Head of caudate nucleus (tissue), 42 donors: ENCODE data around the gene MFF.
"Not testable (repeated sequence)": the region's sequence is repeated elsewhere in the genome, so short reads cannot be mapped to it uniquely, and the experiment has no call there.

ENCODE experiments used
- DNase-seq, 42 donors: peaks; one replicate each; pipeline versions ENCODE4 v3.0.0 to v3.0.0-alpha.2; 2020 to 2021; ENCODE audit warnings: mixed read lengths in 7 of 42
- intact Hi-C: fragments of 100-400 bp; cut with DNase I; formaldehyde crosslinking; loops from one replicate; pipeline ENCODE4 v1.15.0; 2022

The MFF gene

DNA sequence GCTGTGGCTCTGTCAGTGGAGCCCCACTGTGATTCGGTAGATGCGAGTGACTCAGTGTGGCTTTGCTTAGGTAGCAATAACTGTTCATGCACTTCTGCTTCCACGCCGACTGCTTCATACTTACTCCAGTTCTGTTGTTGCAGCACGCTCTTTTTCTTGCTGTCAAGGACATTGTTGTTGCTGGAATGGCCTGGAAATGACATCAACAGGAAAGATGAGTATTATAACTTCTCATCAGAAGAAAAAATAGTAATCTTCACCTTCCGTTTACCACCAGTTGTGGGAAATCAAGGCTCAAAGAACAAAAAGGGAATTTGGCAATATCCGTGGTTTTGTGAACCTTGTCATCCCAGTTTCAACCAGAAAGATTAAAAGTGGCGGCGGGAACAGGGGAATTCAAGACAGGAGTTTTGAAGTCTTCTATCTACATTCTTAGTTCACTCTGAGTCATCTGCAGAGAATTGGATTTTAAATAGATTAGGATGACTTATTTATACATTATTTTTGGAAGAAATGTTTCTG lies 45.8 kb downstream of the MFF start:
- intact Hi-C loops, result no loop called here

DNA sequence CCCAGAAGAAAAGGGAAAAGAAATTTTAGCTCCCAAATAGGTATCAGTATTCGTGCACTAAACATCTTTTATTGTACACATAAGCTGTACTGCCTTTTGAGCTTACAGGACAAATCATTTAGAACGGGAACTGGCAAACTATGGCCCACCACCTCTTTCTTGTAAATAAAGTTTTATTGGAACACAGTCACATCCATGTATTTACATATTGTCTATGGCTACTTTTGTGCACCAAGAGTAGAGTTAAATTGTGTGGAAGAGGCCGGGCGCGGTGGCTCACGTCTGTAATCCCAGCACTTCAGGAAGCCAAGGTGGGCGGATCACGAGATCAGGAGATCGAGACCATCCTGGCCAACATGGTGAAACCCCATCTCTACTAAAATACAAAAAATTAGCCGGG lies 48.3 kb downstream of the MFF start:
- intact Hi-C loops, result no loop called here
- DNase-seq, result peak in 1 of 42 donors; percentile 20

More for the DNA sequence above, 45.8 kb downstream of the MFF start:
- DNase-seq, result peak in 9 of 42 donors; percentile 23 to 65 (median 44)

DNA sequence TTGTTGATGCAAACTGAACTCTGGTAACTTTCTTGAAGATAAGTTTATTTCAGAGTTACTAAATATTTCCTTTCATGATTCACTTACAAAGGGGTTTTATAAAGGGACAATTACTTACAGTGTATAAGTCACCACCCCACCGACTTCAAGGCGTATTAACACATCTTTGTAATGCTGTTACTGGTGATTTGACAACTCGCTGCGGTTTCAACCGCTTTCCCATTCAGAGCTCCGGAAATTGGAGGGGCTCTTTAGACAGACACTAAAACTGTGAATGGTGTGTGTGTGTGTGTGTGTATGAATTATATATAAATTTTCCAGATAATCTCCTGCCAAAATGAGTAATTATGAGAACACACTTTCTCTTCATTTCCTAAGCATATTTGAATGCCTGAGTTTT lies 49.1 kb downstream of the MFF start:
- no peak for DNase-seq
- intact Hi-C loops, result no loop called here

DNA sequence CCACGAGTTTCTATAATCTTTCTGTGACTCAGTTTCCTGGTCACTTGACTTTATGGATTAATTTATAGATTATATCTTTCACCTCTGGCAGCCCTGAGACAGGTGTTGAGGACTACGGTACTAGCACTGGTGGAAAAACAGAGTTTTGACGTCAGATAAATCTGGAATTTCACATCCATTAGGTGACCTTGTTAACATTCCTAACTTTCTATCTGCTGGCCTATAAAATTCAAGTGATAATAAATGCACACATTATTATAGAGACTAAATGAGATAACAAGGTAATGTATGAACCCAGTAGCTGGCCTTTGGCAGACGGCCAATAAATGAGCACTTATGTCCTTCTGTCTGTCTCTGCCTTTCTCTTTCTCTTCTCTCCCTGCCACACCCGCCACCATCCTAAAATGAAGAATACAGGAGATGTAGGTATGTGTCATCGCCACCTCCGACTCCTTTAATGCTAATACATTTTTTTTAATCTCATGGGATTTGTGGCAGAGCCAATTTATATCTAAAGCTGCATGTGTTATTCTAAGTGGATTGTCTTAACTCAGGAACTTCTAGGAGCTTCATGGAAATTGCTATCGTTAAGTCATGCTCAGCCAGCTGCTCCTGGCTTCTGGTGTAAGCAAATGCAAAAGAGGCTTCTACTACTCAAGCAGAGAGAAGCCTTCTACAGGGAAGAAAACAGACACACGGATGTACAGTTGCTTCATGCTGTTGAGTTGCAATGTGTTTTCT lies 51.8 kb downstream of the MFF start:
- DNase-seq, result peak in 25 of 42 donors; percentile 18 to 86 (median 44)
- intact Hi-C loops, result no loop called here

DNA sequence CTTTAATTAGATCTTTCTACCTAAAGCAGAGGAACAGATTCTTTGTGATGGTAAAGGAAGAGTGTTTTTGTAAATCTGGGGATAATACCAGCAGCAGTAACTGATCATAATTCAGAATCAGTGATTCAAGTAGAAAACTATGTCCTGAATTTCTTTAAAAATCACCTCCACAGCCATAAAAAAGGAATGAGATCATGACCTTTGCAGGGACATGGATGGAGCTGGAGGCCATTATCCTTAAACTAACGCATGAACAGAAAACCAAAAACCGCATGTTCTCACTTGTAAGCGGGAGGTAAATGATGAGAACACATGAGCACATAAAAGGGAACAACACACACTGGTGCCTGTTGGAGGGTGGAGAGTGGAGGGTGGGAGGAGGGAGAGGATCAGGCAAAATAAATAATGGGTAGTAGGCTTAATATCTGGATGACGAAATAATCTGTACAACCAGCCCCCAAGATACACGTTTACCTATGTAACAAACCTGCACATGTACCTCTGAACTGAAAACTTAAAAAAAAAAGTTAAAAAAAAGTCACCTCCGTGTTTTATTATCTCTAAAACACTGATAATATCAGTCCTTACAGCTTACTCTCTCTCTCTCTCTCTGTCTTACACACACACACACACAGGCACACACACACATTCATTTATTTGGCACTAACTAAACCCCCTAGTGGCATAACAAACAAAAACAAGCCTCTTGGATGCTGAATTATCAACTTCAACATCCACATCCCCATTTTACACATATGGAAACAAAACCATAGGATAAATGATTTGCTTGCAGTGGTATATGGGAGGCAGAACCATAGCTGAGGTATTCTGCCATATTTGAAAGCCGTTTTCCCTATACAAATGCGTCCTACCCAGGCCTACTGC lies 52.7 kb downstream of the MFF start:
- peak in 1 of 42 donors; percentile 21 for DNase-seq

DNA sequence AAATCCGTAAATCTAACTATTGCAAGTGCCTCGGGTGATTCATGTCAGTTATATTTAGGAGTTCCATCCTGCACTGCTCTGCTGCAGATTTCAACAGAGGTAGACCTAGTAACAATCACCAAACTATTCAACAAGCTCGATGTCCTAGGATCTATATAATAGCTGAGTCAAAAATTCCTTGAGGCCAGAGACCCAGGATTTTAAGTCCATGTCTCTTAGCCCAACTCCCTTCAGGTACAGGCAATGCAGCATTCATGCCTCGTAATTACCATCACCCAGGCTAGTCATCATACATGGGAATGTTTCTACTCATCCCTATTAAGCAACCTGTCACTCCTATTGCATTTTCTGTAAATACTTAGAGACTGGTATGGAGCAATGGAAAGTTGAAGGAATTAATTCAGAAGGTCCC lies 53.3 kb downstream of the MFF start:
- DNase-seq, result peak in 5 of 42 donors; percentile 28 to 71 (median 39)
- intact Hi-C loops, result no loop called here

More for the DNA sequence above, 52.7 kb downstream of the MFF start:
- intact Hi-C loops, result no loop called here

DNA sequence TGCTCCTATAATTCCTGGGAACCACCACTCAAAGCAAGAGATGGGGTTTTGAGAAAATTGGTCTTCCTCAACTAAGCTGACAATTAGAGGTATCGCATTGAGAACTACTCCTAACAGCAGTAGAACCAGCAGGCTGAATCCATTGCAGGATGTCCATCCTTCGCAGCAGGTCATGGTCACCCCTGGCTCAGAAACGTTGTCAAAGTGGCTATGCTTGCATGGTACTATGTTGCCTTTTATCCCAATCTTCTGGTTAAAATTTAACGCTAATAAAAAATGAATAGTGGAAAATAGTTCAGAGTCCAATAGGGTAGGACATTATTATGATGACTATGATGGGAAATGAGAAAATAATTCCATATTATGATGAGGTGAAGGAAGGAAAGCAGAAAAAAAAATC lies 54.0 kb downstream of the MFF start, which contains the start of gene TM4SF20:
TSS of gene TM4SF20 (minus strand) at position 212 of the 400 bp plus-strand sequence. CDS start at position 174, 38 bp downstream.
- peak in 1 of 42 donors; percentile 9 for DNase-seq

DNA sequence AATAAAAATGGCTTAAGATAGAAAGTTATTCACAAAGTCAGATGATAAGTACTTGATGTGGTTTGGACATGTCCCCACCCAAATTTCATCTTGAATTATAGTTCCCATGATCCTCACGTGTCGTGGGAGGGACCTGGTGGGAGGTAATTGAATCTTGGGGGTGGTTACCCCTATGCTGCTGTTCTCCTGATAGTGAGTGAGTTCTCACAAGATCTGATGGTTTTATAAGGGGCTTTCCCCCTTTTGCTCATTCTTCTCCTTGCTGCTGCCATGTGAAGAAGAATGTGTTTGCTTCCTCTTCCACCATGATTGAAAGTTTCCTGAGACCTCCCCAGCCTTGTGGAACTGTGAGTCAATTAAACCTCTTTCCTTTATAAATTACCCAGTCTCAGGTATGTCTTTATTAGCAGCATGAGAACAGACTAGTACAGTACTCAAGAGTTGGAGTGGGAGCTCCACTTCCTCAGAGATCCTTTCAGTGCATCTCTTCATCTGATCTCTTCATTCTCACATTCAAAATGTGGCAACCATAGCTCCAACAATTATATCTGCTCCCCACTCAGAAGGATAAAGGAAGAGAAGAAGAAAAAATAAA lies 57.3 kb downstream of the MFF start:
- DNase-seq, intact Hi-C loops: not testable (repeated sequence)

More for the DNA sequence above, 54.0 kb downstream of the MFF start, which contains the start of gene TM4SF20:
- intact Hi-C loops, result no loop called here

DNA sequence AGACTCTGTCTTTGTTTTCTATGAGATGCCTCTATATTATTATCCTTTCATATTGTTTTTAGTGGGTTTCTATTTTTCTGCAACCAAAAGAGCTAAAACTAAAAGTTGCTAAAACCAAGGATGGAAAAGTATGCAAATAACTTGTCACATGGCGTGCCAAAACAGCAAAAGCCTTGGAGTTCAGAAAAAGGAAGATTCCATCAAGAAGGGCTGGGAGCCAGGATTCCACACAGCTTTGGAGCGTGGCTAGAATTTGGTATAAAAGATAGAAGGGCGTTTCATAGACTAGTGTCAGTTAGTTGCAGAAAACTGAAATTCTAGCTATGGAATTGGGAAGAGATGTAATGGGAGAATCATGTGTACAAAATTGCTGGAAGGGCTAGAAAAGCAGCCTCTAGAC lies 58.6 kb downstream of the MFF start:
- intact Hi-C loops, result no loop called here
- no peak for DNase-seq

DNA sequence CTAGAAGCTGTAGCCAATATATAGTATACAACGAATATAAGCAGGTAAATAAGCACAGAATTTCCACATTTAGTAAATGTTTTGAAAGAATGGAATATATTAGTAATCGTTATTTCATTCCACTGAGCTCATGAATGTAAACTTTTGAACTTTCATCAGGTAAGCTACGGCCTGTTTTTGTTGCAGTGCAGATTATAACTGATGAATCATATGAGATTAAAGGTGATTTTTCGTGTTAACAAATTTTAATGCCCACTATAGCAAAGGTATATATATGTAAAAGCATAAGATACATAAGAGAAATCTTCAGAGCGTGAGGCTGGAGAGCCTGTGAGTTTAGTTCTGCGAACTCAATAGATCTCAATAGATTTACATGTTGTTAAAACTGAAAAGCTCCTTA lies 61.6 kb downstream of the MFF start:
- intact Hi-C loops, result no loop called here
- no peak for DNase-seq

DNA sequence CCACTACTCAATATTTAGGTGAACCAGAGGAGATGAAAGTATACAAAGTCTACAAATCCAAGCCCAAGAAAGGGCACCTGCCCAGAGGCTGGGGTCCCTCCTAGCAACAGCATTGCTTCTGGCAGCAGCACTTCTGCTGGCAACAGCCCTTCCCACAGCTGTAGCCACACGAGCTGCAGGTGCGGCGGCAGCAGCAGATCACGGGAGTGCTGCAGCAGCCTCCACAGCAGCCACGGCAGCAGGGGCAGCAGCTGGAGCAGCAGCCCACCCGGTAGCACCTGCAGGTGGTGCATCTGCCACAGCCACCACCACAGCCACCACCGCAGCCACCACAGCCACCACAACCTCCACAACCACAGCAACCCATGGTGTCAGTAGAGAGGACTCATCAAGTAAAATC lies 62.5 kb downstream of the MFF start, which contains the start of gene SCYGR1:
TSS of gene SCYGR1 (minus strand) at position 367 of the 400 bp plus-strand sequence. CDS start at position 367, 0 bp downstream.
- intact Hi-C loops, result not testable (repeated sequence)

DNA sequence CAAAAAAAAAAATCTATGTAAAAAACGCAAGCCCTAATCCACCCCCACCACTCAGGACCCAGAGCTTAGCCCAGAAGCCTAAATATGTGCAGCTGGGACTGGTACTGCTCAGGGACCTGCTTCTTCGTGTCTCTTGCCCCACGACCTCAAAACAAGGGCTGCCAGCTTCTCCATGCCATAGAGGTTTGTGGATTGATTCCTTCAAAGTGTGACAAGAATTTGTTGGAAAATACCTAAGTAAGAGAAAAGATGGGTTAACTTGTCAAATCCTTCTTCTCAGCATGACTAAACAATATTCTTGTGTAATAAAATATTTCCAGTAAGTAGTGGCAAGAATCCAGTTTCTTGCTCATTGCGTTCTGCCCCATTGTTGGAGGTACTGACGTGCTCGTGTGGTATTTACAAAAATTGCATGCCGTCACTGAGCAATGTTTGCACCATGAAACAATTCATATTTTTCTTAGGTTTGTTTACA lies 63.5 kb downstream of the MFF start:
- intact Hi-C loops, result no loop called here
- DNase-seq, result peak in 1 of 42 donors; percentile 19

More for the DNA sequence above, 62.5 kb downstream of the MFF start, which contains the start of gene SCYGR1:
- DNase-seq, result not testable (repeated sequence)

DNA sequence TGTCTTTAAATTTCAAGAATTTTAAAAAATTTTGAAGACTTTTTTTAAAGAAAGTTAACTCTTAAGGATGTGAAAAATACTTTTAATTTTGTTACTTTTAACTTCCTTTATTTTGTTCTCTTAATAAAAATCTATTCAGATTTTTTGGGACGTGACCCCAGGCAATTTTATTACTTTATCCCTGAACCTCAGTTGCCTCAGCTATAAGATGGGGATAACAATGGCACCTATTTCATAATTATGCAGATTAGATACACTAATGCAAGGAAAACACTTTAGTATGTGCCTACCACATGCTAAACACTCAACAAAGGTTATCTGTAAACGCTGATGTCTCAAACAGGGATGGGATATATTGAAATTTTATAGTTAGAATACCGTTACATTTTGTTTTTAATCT lies 64.2 kb downstream of the MFF start:
- DNase-seq, result no peak
- intact Hi-C loops, result no loop called here

DNA sequence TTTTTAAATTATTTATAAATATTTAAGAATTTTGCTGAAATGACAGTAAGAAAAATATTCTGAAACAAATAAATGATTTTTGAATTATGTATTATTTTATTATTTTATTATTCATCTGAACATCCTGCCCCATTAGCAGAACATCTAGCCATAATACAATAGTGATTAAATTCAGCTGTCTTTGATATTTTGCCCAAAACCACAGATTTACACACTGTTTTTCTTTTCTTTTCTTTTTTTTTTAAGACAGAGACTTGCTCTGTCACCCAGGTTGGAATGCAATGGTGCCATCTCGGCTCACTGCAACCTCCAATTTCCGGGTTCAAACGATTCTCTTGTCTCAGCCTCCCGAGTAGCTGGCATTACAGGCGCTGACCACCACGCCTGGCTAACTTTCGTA lies 64.6 kb downstream of the MFF start:
- intact Hi-C loops, result no loop called here
- no peak for DNase-seq

DNA sequence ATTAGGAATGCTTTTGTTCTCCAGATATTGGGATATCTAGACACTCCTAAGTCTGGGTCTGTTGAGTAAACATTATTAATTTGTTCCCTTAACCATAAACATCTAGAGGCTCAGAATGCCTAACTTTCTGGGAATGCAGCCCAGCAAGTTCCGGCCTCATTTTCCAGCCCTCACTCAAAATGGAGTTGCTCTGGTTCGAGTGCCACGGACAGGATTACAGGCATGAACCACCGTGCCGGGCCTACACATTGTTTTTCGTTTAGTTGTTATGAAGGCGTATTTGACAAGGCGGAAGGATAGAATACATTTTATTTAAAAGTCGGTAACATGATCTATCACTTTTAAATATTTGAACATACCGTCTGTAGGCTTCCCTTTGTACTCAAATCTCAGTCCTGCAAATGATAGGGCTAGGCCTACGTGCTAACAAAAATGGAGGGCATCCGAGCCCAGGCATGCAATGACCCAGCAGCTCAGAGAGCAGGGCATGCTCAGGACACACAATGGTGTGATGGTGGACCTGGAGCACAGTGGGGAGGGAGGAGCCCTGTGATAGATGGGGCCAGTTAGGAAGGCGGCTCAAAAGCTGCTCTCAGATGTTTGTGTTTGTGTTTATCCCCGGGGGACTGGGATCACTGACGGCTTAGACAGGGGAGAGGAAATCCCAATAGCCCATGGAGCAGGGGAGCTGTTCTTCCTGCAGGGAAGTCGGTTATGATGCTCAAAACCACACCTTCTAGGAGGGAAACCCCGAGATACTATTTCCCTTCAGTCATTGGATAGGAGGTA lies 65.6 kb downstream of the MFF start:
- no peak for DNase-seq
- intact Hi-C loops, result no loop called here

DNA sequence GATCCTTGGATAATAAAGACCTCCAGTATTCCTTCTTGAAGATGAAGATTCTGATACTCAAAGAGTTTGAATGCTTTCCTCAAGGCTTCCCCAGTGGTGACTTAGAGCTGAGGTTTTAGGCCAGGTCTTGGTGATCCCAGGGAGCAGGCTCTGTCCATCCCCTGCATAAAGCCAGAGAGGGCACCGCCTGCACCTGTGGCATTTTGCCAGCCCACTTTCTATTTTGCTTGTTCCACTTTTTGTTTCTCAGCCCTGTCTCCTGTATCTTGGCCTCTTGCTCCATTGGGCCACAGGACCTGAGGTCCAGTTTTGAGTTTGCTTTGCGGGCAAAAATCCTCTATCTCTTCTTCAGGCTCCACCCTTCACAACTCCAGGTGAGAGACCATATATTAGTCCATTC lies 69.3 kb downstream of the MFF start:
- intact Hi-C loops, result no loop called here
- peak in 1 of 42 donors; percentile 23 for DNase-seq

DNA sequence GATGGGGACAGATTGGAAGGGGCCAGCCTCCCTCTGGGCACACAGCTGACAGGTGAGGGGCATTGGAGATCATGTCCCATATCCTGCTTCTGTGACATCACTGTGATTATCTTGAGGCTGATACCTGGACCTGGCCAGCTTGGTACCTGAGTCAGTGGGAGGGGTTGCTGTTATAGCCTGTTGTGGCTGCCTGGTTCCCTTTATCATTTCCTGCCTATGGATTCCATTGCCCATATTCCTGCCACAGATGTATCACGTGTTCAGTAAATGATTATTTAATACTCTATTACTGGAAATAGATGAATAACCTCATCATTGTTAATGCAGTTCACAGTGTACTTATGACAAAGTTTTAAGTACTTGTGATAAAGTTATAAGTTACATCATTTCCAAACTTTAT lies 70.5 kb downstream of the MFF start:
- intact Hi-C loops, result no loop called here
- peak in 1 of 42 donors; percentile 10 for DNase-seq

DNA sequence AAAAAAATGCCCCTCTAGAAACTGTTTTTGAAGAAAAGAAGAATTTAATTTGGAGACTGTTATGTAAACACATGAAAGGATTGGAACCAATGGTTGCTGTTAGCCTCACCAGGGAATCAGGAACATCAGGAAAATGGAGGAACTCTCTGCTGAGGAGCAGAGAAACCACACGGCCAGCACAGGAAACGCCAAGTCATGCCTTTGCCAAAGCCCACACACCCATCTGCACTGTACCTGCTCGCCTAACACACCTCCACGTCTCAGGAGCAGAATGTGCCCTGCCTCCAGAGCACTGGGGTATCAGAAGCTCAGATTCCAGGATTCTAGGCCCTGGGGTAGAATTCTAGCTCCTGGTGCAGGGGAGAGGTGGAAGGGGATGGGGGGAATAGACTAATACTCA lies 72.5 kb downstream of the MFF start:
- no peak for DNase-seq
- intact Hi-C loops, result no loop called here
